Measurements from ENCODE around the gene PLA2G2F.

DNA sequence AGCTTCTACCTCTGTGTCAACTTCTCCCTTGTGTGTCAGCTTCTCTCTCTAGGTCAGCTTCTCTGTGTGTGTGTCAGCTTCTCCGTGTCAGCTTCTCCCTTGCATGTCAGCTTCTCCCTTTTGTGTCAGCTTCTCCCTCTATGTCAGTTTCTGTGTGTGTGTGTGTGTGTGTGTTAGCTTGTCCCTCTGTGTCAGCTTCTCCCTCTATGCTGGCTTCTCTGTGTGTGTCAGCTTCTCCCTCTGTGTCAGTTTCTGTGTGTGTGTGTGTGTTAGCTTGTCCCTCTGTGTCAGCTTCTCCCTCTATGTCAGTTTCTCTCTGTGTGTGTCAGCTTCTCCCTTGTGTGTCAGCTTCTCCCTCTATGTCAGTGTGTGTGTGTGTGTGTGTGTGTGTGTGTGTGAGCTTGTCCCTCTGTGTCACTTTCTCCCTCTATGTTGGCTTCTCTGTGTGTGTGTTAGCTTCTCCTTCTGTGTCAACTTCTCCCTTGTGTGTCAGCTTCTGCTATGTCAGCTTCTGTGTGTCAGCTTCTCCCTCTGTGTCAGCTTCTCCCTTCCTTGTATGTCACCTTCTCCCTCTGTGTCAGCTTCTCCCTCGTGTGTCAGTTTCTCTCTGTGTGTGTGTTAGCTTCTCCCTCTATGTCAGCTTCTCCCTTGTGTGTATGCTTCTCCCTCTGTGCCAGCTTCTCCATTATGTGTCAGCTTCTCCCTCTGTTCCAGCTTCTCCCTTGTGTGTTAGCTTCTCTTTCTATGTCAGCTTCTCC is 40.4 kb downstream of the PLA2G2F start:
- TF ChIP-seq POLR2A (IDR thresholded peaks at IDR 0.05), result no peak
- TF ChIP-seq CTCF (IDR thresholded peaks at IDR 0.05), result no peak

Measured in uterus (tissue), 2 donors.